Measurements from ENCODE around the gene DICER1. TPM values are rescaled to one million over a fixed set of nuclear protein-coding genes. Genes with fewer than 3 reads are reported as not detected.
A peak's percentile ranks its signal among the peaks of the same experiment; 100 is the strongest.
"Not testable (repeated sequence)": the region's sequence is repeated elsewhere in the genome, so short reads cannot be mapped to it uniquely, and the experiment has no call there.

Gene DICER1, protein sequence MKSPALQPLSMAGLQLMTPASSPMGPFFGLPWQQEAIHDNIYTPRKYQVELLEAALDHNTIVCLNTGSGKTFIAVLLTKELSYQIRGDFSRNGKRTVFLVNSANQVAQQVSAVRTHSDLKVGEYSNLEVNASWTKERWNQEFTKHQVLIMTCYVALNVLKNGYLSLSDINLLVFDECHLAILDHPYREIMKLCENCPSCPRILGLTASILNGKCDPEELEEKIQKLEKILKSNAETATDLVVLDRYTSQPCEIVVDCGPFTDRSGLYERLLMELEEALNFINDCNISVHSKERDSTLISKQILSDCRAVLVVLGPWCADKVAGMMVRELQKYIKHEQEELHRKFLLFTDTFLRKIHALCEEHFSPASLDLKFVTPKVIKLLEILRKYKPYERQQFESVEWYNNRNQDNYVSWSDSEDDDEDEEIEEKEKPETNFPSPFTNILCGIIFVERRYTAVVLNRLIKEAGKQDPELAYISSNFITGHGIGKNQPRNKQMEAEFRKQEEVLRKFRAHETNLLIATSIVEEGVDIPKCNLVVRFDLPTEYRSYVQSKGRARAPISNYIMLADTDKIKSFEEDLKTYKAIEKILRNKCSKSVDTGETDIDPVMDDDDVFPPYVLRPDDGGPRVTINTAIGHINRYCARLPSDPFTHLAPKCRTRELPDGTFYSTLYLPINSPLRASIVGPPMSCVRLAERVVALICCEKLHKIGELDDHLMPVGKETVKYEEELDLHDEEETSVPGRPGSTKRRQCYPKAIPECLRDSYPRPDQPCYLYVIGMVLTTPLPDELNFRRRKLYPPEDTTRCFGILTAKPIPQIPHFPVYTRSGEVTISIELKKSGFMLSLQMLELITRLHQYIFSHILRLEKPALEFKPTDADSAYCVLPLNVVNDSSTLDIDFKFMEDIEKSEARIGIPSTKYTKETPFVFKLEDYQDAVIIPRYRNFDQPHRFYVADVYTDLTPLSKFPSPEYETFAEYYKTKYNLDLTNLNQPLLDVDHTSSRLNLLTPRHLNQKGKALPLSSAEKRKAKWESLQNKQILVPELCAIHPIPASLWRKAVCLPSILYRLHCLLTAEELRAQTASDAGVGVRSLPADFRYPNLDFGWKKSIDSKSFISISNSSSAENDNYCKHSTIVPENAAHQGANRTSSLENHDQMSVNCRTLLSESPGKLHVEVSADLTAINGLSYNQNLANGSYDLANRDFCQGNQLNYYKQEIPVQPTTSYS (N-terminal part only)
- total RNA-seq = 43.6 and 47.3 TPM in 2 replicates

DNA sequence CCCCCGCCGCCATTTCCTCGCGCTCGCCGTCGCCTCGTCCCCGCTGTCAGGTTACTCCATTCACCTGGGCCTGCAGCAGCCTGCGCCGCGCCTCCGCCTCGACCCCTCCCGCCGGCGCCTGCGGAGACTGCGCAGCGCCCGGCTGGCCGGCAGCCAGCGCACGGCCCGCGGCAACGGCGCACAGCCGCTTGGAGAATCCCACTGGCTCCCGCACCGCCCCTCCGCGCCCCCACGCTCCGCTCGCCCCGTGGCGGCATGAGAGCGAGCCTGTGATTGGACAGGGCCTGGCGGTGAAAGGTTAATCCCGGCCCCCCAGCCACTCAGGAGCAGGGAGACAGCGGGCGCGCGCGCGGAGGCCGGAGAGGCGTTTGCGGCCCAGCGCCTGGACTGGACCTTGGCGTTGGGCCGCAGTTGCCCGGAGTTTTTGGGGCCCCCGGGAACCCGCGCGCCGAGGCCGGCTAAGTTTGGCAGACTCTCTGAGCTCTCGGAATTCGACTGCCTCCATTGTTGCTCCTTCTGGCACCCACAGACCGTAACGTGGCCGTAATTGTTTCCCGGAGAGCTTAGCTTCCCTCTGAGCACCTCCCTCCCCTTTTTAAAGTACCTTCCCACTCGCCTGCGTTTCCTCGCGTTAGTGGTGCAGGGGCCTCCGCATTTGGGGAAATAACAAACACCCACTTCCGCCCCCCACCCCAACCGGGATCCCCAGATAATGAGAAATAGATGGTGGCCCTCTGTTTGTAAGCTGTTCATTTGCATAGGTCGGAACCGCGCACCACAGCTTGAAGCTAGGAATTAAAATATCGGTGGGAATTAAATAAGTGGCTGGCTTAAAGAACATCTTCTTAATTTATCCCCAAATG, at the start of gene DICER1:
Gene DICER1 (minus strand): TSS at position 203 of the 863 bp plus-strand sequence. CDS start 24,071 bp downstream, outside the sequence.
- no peak for DNase-seq (ENCODE audit: low read depth)
- no peaks in the 10 kb centered on the region for H3K36me3 ChIP-seq (ENCODE audit: control insufficient read depth, insufficient read depth, low read length)
- H3K4me3 ChIP-seq (ENCODE audit: low read depth, low read length) = peak within 1 kb of the TSS; percentile 63
- TF ChIP-seq, protein P1, sequence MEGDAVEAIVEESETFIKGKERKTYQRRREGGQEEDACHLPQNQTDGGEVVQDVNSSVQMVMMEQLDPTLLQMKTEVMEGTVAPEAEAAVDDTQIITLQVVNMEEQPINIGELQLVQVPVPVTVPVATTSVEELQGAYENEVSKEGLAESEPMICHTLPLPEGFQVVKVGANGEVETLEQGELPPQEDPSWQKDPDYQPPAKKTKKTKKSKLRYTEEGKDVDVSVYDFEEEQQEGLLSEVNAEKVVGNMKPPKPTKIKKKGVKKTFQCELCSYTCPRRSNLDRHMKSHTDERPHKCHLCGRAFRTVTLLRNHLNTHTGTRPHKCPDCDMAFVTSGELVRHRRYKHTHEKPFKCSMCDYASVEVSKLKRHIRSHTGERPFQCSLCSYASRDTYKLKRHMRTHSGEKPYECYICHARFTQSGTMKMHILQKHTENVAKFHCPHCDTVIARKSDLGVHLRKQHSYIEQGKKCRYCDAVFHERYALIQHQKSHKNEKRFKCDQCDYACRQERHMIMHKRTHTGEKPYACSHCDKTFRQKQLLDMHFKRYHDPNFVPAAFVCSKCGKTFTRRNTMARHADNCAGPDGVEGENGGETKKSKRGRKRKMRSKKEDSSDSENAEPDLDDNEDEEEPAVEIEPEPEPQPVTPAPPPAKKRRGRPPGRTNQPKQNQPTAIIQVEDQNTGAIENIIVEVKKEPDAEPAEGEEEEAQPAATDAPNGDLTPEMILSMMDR (IDR thresholded peaks at IDR 0.05; ENCODE audit: insufficient read depth, low read length, poor library complexity, severe bottlenecking) = no peak
- H3K27me3 ChIP-seq (ENCODE audit: control insufficient read depth, insufficient read depth, low read length) = no peaks in the 10 kb centered on the region

DNA sequence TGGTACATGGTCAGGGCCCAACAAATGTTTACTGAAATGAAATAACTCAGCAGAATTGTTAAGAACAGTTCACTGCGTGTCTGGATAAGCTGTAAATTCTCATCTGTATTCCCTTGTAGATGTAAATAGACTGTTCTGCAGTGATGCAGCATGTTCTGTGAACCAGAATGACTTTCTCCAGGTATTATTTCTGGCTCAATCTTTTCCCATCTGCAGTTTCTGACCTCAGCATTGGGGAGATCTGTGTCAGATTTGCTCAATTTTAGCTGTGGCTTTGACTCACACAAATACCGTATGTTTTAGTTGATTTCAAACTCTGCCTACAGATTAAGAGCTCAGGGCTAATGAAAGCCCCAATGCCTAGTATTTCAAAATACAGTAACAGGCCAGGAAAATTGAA, 49.2 kb upstream of the DICER1 start:
- no peak for DNase-seq (ENCODE audit: low read depth)

DNA sequence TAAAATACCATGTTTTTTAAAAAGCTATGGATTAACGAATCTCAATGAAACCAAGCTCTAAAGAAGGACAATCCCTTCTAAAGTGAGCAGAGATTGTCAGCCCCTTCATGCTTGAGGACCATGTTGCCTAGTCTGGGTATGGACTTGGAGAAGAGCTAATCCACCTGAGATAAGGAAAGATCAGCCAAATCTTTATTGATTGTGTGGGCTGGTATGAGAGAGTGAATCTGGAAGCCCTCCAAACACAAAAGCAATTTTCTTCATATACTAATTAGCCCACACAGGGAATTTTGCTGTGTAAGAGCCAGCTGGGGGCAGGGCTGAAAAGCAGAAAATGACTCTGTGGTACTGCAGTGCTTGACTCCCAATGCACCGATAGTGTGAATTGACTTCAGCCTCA, 47.4 kb upstream of the DICER1 start:
- DNase-seq (ENCODE audit: low read depth) = no peak
- no peak overlapping the region for H3K4me3 ChIP-seq (ENCODE audit: low read depth, low read length)

More for the DNA sequence above, 49.2 kb upstream of the DICER1 start:
- TF ChIP-seq, protein P1 (IDR thresholded peaks at IDR 0.05; ENCODE audit: insufficient read depth, low read length, poor library complexity, severe bottlenecking) = no peak
- H3K36me3 ChIP-seq (ENCODE audit: control insufficient read depth, insufficient read depth, low read length) = no peaks in the 10 kb centered on the region
- no peak overlapping the region for H3K4me3 ChIP-seq (ENCODE audit: low read depth, low read length)
- no peaks in the 10 kb centered on the region for H3K27me3 ChIP-seq (ENCODE audit: control insufficient read depth, insufficient read depth, low read length)

DNA sequence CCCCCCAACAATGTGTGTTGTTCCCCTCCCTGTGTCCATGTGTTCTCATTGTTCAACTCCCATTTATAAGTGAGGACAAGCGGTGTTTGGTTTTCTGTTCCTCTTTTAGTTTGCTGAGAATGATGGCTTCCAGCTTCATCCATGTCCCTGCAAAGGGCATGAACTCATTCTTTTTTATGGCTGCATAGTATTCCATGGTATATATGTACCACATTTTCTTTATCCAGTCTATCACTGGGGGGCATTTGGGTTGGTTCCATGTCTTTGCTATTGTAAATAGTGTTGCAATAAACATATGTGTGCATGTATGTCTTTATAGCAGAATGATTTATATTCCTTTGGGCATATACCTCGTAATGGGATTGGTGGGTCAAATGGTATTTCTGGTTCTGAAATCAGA, 44.4 kb upstream of the DICER1 start:
- not testable (repeated sequence) for H3K27me3 ChIP-seq (ENCODE audit: control insufficient read depth, insufficient read depth, low read length); H3K36me3 ChIP-seq (ENCODE audit: control insufficient read depth, insufficient read depth, low read length); DNase-seq (ENCODE audit: low read depth); H3K4me3 ChIP-seq (ENCODE audit: low read depth, low read length)

More for the DNA sequence above, 47.4 kb upstream of the DICER1 start:
- H3K36me3 ChIP-seq (ENCODE audit: control insufficient read depth, insufficient read depth, low read length) = no peaks in the 10 kb centered on the region
- TF ChIP-seq, protein P1 (IDR thresholded peaks at IDR 0.05; ENCODE audit: insufficient read depth, low read length, poor library complexity, severe bottlenecking) = no peak
- no peaks in the 10 kb centered on the region for H3K27me3 ChIP-seq (ENCODE audit: control insufficient read depth, insufficient read depth, low read length)

DNA sequence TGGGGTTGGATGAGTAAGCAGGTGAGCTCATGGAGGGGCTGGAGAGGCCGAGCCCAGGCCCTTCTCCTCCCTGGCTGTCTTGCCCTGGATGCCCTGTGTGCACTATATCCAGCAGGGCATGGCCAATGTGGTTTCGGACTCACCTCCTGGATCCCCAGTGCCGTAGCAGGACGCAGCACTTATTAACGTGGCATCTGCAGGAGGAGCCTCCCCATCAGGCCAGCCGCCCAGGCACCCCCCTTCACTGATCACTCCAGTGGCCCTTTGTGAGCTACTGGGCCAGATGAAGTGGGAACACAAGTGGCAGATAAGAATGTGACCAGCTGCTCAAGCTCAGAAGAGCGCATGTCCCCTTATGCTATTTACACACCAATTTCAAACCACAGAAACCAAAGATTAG, 43.1 kb upstream of the DICER1 start:
- TF ChIP-seq, protein P1 (IDR thresholded peaks at IDR 0.05; ENCODE audit: insufficient read depth, low read length, poor library complexity, severe bottlenecking) = no peak
- no peak for DNase-seq (ENCODE audit: low read depth)
- H3K36me3 ChIP-seq (ENCODE audit: control insufficient read depth, insufficient read depth, low read length) = no peaks in the 10 kb centered on the region
- no peaks in the 10 kb centered on the region for H3K27me3 ChIP-seq (ENCODE audit: control insufficient read depth, insufficient read depth, low read length)
- no peak overlapping the region for H3K4me3 ChIP-seq (ENCODE audit: low read depth, low read length)
